ENCODE results near the gene SLC66A3.

Gene SLC66A3

GRCh38 chr2:11155381-11156035 is at the start of gene SLC66A3:
Gene SLC66A3, plus strand, starts transcription at chr2:11155467. Its CDS starts 80 bp downstream, at chr2:11155547.
- peak; percentile 94 for DNase-seq

DNA sequence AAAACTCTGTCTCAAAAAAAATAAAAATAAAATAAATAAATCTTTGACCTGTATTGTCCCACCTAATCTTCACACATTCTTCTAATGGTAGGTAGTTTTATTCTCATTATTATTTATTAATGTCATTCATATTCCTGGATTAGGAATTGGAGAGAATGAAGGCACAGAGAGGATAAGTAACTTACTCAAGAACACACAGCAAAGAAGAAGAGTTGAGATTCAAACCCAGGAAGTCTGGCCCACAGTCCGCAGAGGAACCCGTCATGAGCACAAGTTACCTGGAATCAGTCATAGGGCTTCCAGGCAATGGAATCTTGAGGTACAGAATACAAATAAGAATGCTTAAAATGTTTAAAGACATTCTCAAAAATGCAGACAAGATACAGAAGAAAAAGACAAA is 46.3 kb upstream of the SLC66A3 start:
- no peak for DNase-seq

DNA sequence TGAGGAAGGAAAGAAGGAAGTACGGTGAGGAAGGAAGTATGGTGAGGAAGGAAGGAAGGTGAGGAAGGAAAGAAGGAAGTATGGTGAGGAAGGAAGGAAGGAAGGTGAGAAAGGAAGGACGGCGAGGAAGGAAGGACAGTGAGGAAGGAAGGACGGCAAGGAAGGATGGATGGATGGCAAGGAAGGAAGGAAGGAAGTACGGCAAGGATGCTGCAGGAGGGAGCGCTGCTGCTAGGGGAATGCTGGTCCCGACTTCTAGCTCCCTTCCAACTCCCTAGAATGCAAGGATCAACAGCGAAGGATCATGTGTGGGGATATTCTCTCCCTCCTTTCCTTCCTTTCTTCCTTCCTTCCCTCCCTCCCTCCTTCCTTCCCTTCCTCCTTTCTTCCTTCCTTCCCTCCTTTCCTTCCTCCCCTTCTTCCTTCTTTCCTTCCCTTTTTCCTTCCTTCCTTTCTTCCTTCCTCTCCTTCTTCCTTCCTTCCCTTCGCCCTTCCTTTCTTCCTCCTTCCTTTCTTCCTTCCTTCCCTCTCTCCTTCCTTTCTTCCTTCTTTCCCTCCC is 42.3 kb upstream of the SLC66A3 start:
- DNase-seq = no peak

- DNase-seq = no peak
These were observed 37.5 kb upstream of the SLC66A3 start for GRCh38 chr2:11117776-11118175.

DNA sequence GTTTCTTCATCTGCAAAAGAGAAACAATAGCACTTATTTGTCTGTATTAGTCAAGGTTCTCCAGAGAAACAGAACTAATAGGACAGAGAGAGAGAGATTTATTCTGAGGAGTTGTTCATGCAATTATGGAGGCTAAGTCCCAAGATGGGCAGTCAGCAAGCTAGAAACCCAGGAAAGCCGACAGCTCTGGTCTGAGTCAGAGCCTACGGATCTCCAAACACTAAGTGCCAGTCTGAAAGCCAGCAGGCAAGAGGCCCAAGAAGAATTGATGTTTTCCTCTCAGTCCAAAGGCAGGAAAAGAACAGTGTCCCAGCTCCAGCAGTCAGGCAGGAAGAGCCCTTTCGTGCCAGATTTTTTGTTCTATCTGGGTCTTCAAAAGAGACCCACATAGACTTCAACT is 36.5 kb upstream of the SLC66A3 start:
- DNase-seq = no peak

DNA sequence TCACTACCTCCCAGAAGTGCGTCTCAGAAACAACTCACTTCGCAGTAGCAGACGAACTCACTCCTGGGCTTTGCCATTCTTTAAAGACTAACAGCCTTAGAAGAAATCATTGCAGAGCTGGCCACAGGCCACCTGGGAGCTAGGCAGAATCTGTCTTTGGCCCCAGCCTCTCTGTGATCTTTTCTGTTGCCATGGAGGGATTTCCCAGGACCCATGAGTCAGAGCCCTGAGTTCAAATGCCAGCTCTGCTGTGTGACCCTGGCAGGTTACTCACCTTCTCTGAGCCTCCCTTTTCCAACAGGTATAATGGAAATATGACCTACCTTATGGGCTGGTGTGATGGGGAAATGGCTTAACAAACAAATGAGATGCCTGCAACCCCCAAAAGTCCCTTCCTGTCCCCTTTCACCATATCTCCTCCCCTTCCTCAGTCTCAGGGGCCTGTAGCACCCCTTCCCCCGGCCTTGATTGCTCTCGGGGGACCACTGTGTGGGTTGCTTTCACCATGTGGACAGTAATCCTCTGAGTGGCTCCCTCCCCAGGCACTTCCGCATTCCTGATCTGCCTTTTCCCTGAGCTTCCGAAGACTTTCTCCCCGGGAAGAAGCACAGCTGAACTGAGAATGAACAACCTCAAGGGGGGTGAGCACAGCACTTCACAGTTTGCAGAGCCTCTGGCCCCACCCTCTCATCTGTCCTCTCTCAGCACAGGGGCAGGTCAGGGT is 34.0 kb upstream of the SLC66A3 start:
- no peak for DNase-seq

DNA sequence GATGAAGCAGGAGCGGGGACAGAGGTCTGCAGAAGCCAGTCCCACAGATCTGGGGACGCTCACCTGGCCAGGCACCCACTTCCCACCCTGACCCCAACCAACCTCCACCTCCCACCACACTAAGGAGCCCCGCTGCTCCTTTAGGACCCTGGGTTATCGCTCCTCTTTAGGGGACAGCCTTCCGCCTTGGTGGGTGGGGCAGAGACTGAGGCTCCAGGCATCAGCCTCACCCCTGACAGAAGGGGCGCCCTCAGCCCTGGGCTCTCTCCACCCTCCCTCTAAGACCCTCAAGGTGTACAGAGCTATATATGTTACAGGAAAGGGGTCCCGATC is 33.5 kb upstream of the SLC66A3 start:
- DNase-seq = no peak

- no peak for DNase-seq
These were observed 32.9 kb upstream of the SLC66A3 start for GRCh38 chr2:11122380-11122779.

DNA sequence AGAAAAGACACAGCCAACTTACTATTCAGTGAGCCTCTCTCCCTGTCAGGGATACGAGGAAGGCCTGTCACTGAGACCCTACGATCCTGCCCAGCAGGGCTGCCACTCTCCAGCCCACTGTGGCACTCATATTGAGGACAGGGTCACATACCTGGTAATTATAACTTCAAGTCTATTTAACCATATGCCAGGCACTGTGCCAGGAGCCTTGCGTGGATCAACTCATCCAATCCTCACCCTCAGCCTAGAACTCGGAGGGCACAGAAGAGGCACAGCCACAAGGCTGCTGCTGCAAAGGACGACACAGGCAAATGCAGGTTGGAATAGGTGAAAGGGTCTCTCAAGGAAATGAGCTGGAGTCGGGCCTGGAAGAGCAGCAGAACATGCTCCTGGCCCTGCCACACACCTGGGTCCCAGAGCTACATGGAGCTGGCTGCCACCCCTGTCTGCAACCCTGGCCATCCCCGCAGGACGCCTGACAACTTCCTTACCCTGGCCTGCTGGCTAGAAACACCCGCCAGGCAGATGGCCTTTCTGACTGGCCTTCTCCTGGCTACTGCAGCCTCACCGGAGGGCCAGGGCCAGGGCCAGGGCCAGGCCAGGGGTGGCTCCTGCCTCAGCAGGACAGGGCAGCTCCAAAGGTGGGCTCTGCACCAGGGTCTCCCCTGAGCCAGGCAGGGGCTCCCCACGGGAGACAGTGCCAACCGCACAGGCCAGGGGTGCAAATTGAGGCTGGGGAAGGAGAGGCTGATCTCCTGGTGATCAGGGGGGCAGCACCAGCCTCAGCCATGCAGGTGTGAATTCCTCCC is 32.1 kb upstream of the SLC66A3 start:
- no peak for DNase-seq

- DNase-seq = peak; percentile 93
These were observed 31.2 kb upstream of the SLC66A3 start for GRCh38 chr2:11123856-11124759.

- no peak for DNase-seq
These were observed 30.6 kb upstream of the SLC66A3 start for GRCh38 chr2:11124760-11125068.

- DNase-seq = no peak
These were observed 27.5 kb upstream of the SLC66A3 start for GRCh38 chr2:11127761-11128160.

- DNase-seq = no peak
These were observed 26.9 kb upstream of the SLC66A3 start for GRCh38 chr2:11128243-11128951.

DNA sequence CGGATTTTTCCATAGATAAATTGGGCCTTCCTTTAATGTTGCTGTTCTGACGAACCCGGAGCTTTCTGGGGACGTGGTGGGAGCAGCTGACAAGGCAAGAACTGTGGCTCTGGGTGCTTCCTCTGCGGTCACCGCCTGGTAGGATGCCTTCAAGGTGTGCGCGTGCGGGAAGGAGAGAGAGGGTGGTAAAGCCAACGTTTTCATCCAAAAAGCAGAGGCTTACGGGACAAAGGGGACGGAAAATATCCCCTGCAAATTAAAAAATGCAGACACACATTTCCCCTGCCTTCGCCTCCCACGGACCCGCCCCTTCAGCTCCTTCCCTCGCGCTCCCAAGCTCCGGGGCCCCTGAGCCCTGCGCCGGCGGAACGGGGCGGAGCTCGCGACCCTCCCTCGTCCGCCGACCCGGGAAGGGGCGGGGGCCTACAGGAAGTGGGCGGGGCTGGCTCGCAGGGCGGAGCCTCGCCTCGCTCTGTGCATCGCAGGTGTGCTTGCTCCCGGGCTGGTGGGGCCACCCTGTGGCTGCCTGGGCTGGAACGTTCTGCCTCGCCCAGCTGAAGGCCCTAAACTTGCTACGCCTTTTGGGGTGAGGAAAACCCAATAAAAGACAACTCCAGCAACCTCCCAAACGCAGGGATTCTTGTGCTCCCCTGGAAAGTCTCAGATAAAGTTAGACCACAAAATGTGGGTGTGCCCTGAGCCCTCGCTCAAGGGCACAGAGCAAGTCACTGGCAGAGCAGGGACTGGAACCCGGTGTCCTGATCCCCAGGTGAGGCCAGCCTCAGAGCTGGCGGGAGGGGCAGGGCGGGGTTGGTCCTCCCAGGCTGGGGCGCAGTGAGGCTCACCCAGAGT is 25.4 kb upstream of the SLC66A3 start:
- peak; percentile 87 for DNase-seq

- DNase-seq = no peak
These were observed 23.9 kb upstream of the SLC66A3 start for GRCh38 chr2:11131166-11131920.

DNA sequence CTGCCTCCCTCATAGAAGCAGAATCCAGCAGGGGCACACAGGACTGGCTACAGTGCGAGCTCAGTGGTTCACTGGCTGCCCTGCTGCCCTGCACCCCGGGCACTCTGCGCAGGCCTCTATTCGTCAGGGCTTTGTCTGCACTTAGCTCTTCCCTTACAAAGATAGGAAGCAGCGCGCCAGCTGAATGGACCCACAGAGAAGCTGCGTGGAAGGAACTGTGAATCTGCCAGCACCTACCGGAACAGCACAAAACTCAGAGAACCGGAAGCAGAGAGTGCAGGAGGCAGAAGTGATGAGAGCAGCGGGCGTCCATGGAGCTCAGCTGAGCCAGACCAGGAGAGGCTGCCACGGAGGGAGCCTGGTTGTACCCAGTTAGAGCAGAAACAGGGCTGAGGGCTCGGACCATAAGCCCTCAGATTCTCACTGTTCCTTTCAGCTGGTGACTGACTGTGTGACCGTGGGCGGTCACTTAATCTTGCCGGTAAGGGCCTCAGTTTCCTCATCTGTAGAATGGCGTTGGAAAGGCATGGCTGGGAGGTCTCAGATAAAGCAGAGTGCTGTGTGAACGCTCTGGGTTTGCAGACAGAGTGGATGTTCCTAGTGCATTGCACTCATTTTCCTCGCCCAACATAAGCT is 23.1 kb upstream of the SLC66A3 start:
- no peak for DNase-seq

DNA sequence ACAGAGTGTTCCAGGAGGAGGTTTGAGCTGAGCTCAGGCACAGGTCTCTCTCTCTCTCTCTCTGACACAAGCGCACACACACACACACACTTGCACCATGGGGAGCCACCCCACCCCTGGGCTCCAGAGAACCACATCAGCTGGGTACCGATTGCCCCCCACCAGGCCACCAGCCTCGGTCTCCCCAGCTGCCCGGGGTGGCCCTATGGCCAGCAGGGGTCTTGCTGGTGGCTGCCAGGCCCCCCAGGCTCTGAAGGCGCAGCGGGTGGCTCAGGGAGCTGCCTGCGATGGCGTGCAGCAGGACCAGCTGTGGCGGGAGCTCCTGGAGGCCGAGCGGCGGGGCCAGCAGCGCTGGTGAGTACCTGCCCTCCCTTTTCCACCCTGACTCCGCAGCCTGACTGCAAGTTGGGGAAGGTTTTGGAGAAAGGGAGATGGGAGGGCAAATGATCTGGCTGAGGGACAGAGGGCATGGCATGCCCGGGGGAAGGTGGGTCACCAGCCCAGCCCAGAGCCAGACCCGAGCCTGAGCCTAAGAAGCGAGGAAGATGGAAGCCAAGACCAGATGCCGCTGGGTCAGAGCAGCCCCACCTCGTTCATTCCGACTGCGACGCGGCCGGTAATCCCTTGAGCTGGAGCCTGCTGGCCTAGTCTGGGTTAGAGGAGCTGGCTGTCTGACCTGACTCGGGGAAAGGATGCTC is 21.9 kb upstream of the SLC66A3 start:
- peak; percentile 62 for DNase-seq

DNA sequence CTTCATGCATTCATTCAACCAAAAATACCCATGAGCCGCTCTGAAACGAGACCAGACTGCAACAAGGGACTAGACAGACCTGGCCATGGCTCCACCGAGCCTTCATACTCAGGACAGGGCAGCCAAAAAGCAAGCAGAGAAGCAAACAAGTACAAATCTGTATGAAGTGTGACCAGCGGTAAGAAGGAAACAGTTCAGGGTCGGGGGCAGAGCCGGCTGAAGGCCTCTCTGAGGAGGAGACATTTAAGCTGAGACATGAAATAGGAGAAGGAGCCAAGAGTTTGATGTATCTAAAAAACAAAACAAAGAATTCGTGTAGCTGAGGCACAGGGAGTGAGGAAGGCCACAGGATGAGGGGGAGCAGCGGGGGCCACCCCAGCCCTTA is 21.3 kb upstream of the SLC66A3 start:
- no peak for DNase-seq

- DNase-seq = no peak
These were observed 20.9 kb upstream of the SLC66A3 start for GRCh38 chr2:11134349-11134748.
